Tibial nerve (tissue), 3 donors: ENCODE results near the gene DSG3.

Experiments used
- POLR2A ChIP-seq, 2 donors: fragments of 450-650 bp; IDR thresholded peaks; one replicate each; pipeline ENCODE4 v1.6.1; 2017; ENCODE audit warnings: antibody characterized with exemption in 2 of 2, mild to moderate bottlenecking in 2 of 2, moderate library complexity in 2 of 2
- TF ChIP-seq, protein P1 (sequence below), 5 experiments: fragments of 200-600 bp in 3 of 5; fragments of 450-650 bp in 2 of 5; sonication (generic) in 3 of 5; IDR thresholded peaks; one replicate each; pipeline ENCODE4 v1.5.1; 2016 to 2019; ENCODE audit warnings: antibody characterized with exemption in 5 of 5, mild to moderate bottlenecking in 3 of 5, moderate library complexity in 2 of 5

DNA sequence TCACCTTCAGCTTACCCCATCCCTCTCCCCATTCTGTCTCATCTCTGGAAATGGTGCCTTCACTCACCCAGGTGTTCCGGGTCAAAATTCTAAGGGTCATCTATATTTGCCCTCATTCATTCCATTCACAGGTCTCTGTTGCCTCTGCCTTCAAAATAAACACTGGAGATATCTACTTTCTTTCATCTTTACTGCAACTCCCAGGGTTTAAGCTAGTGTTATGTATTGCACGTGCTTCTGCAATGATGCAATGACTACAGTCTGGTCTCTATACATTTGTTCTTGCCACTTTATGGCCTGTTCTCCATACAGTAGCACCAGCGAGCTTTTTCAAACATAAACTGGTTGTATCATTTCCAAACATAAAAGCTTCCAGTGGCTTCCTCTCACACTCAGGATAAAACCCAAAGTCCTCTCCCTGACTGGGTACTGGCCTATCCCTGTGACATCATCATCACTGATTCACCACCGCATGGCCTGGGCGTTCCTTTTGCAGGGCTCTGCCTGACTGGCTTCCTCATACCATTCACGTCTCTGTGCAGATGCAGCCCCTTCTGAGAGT is 64.7 kb downstream of the DSG3 start:
- TF ChIP-seq, protein P1, sequence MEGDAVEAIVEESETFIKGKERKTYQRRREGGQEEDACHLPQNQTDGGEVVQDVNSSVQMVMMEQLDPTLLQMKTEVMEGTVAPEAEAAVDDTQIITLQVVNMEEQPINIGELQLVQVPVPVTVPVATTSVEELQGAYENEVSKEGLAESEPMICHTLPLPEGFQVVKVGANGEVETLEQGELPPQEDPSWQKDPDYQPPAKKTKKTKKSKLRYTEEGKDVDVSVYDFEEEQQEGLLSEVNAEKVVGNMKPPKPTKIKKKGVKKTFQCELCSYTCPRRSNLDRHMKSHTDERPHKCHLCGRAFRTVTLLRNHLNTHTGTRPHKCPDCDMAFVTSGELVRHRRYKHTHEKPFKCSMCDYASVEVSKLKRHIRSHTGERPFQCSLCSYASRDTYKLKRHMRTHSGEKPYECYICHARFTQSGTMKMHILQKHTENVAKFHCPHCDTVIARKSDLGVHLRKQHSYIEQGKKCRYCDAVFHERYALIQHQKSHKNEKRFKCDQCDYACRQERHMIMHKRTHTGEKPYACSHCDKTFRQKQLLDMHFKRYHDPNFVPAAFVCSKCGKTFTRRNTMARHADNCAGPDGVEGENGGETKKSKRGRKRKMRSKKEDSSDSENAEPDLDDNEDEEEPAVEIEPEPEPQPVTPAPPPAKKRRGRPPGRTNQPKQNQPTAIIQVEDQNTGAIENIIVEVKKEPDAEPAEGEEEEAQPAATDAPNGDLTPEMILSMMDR (IDR thresholded peaks at IDR 0.05) = no peak
- no peak for TF ChIP-seq POLR2A (IDR thresholded peaks at IDR 0.05)
